GM12891 (cell line): ENCODE data around the gene ASB2.

Experiments
- POLR2AphosphoS5 ChIP-seq: IDR thresholded peaks from 2 replicates; pipeline ENCODE4 v1.6.1; 2011; ENCODE audit warnings: low read depth, low read length, control low read depth
- POU2F2 ChIP-seq: IDR thresholded peaks from 2 replicates; pipeline ENCODE4 v1.6.1; 2011; ENCODE audit warnings: low read depth, mild to moderate bottlenecking, control low read depth, low read length, moderate library complexity
- SPI1 ChIP-seq: IDR thresholded peaks from 2 replicates; pipeline ENCODE4 v1.6.1; 2011; ENCODE audit warnings: low read depth, low read length, control low read depth

DNA sequence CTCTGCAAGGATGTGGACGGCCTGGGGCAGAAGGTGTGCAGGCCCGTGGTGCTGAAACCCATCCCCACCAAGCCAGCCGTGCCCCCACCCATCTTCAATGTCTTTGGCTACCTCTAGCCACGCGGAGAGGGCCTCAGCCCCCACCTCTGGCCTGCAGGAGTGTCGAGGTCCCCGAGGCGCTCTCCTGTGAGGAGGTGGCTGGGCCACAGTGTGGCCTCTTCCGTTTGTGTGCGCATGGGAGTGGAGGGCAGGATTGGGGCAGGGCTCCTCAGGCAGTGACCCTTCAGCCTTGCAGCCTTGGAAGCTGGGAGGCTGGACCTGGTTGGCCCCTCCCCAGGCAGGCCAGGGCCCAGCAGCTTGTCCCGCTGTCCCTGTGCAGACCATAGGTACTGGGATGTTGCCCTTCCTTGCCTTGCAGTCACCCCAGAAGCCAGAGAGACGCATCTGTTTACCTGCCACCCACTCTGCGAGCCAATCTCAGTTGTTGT is 47.3 kb downstream of the ASB2 start:
- TF ChIP-seq POU2F2 = no peak
- TF ChIP-seq POLR2AphosphoS5 = no peak
- no peak for TF ChIP-seq SPI1
